Thyroid gland (tissue), 4 donors: ENCODE data around the gene KSR1. TPM values are rescaled to one million over a fixed set of nuclear protein-coding genes. Genes with fewer than 3 reads are reported as not detected.

Experiments used
- DNase-seq, 2 donors: peaks; one replicate each; pipeline ENCODE4 v3.0.0-alpha.2; 2019
- H3K27ac ChIP-seq, 3 donors: fragments of 200-600 bp; sonication (generic); 1 replicate in 2 of 3; 2 replicates in 1 of 3; pipeline ENCODE4 v1.5.1; 2016 to 2019; ENCODE audit warnings: mild to moderate bottlenecking in 1 of 3, moderate library complexity in 1 of 3
- H3K27me3 ChIP-seq: fragments of 200-600 bp; sonication (generic); one replicate; pipeline ENCODE4 v1.5.1; 2019
- H3K36me3 ChIP-seq, 2 donors: fragments of 200-600 bp; sonication (generic); one replicate each; pipeline ENCODE4 v1.5.1; 2016 to 2019
- H3K4me1 ChIP-seq, 2 donors: fragments of 200-600 bp; sonication (generic); one replicate each; pipeline ENCODE4 v1.5.1; 2017 to 2019
- H3K4me3 ChIP-seq, 3 donors: fragments of 200-600 bp; sonication (generic); replicated peaks in 1 of 3; 1 replicate in 2 of 3; 2 replicates in 1 of 3; pipeline ENCODE4 v1.5.1; 2016; ENCODE audit warnings: mild to moderate bottlenecking in 1 of 3
- H3K9me3 ChIP-seq: fragments of 200-600 bp; sonication (generic); one replicate; pipeline ENCODE4 v1.5.1; 2017
- CTCF ChIP-seq, 6 experiments: fragments of 200-600 bp in 3 of 6; fragments of 450-650 bp in 3 of 6; sonication (generic) in 3 of 6; IDR thresholded peaks; one replicate each; pipeline ENCODE4 v1.5.1; 2016 to 2019; ENCODE audit warnings: antibody characterized with exemption in 6 of 6, mild to moderate bottlenecking in 2 of 6, inconsistent platforms in 1 of 6, moderate library complexity in 1 of 6
- POLR2A ChIP-seq, 2 donors: fragments of 450-650 bp; IDR thresholded peaks; one replicate each; pipeline ENCODE4 v1.6.1; 2017; ENCODE audit warnings: antibody characterized with exemption in 2 of 2, mild to moderate bottlenecking in 2 of 2, moderate library complexity in 1 of 2
- WGBS, 2 donors: methylation state at CpG; one replicate each; pipeline ENCODE4 v1.1.5; 2017; 5-methylcytosine and 5-hydroxymethylcytosine counted together
- intact Hi-C: fragments of 100-400 bp; cut with DNase I; formaldehyde crosslinking; loops from one replicate; pipeline ENCODE4 v1.15.1; 2023
- total RNA-seq, 4 donors: library from RNA; depleted of rRNA; stranded (reverse); fragments of >200 nt; gene quantifications; one replicate each; pipeline ENCODE4 v1.2.3, GENCODE V29; 2016

The KSR1 gene
- total RNA-seq, 4 donors from 2014 or later, result 35.9 to 75.5 (median 67.7) TPM

- DNase-seq, result no peak
- Histone ChIP-seq H3K36me3 (no peaks in the 10 kb centered on the region), H3K4me1 (peaks cover 46 to 73% of the 10 kb centered on the region in 2 donors), H3K9me3 (no peaks in the 10 kb centered on the region), H3K27ac (no peak overlapping the region), H3K4me3 (no peak overlapping the region), H3K27me3 (no peaks in the 10 kb centered on the region)
- intact Hi-C loops, result no loop called here
- no peak for TF ChIP-seq CTCF (IDR thresholded peaks at IDR 0.05)
- TF ChIP-seq POLR2A (IDR thresholded peaks at IDR 0.05), result no peak
- 96 to 100% methylated on average over 6 to 12 of the region's 12 CpGs for WGBS, 2 donors
Measured at GRCh38 chr17:27571563-27572352, 115.5 kb downstream of the KSR1 start.

- H3K4me3 ChIP-seq, result no peak overlapping the region
- intact Hi-C loops, result no loop called here
- TF ChIP-seq POLR2A (IDR thresholded peaks at IDR 0.05) (no peak), CTCF (IDR thresholded peaks at IDR 0.05) (no peak)
- H3K27ac ChIP-seq, result peak overlapping the region in 1 of 3 donors; percentile 96
- WGBS, 2 donors, result 86 to 90% methylated on average over 7 of the region's 7 CpGs
- no peaks in the 10 kb centered on the region for H3K27me3 ChIP-seq
- H3K36me3 ChIP-seq, result no peaks in the 10 kb centered on the region
- H3K4me1 ChIP-seq, result peaks cover 52 to 71% of the 10 kb centered on the region in 2 donors
- DNase-seq, result no peak
- no peaks in the 10 kb centered on the region for H3K9me3 ChIP-seq
Measured at GRCh38 chr17:27572665-27573064, 116.4 kb downstream of the KSR1 start.

- Histone ChIP-seq H3K27ac (peak overlapping the region; percentile 44 to 97 (median 96)), H3K4me1 (peaks cover 57 to 77% of the 10 kb centered on the region in 2 donors), H3K4me3 (no peak overlapping the region), H3K27me3 (no peaks in the 10 kb centered on the region), H3K9me3 (no peaks in the 10 kb centered on the region), H3K36me3 (no peaks in the 10 kb centered on the region)
- DNase-seq, result no peak
- intact Hi-C loops, result no loop called here
- no peak for TF ChIP-seq POLR2A (IDR thresholded peaks at IDR 0.05)
- no peak for TF ChIP-seq CTCF (IDR thresholded peaks at IDR 0.05)
- 90 to 94% methylated on average over 5 of the region's 5 CpGs for WGBS, 2 donors
Measured at GRCh38 chr17:27573548-27573947, 117.3 kb downstream of the KSR1 start.

- H3K4me3 ChIP-seq, result no peak overlapping the region
- WGBS, 2 donors, result 73 to 85% methylated on average over 4 of the region's 4 CpGs
- TF ChIP-seq POLR2A (IDR thresholded peaks at IDR 0.05) (no peak), CTCF (IDR thresholded peaks at IDR 0.05) (peak in 1 of 6 experiments; percentile 11)
- peaks cover 57 to 77% of the 10 kb centered on the region in 2 donors for H3K4me1 ChIP-seq
- peak overlapping the region; percentile 96 to 98 (median 97) for H3K27ac ChIP-seq
- no peaks in the 10 kb centered on the region for H3K9me3 ChIP-seq
- H3K27me3 ChIP-seq, result no peaks in the 10 kb centered on the region
- DNase-seq, result no peak
- intact Hi-C loops, result no loop called here
- no peaks in the 10 kb centered on the region for H3K36me3 ChIP-seq
Measured at GRCh38 chr17:27573971-27574525, 117.8 kb downstream of the KSR1 start.
